GM21786 (cell line): Measurements from ENCODE around the gene ANTKMT.
"Not testable (repeated sequence)": the region's sequence is repeated elsewhere in the genome, so short reads cannot be mapped to it uniquely, and the experiment has no call there.

Source experiments
- ATAC-seq: cut with Tn5 transposase; IDR thresholded peaks from one replicate; pipeline ENCODE4 v1.9.1; 2021; ENCODE audit not compliant: unreplicated experiment

Gene ANTKMT

GRCh38 chr16:740459-740763 lies 19.5 kb downstream of the ANTKMT start:
- no peak for ATAC-seq

- peak; percentile 54 for ATAC-seq
These were observed 20.0 kb downstream of the ANTKMT start, which contains the start of gene CIAO3 for GRCh38 chr16:740764-741505. CIAO3 (minus strand) TSS chr16:740997; CDS start chr16:740985, 12 bp downstream.

- ATAC-seq, result no peak
These were observed 21.2 kb downstream of the ANTKMT start for GRCh38 chr16:741986-742629.

- ATAC-seq, result not testable (repeated sequence)
These were observed 21.9 kb downstream of the ANTKMT start for GRCh38 chr16:742894-743293.

GRCh38 chr16:743794-744500 lies 23.0 kb downstream of the ANTKMT start:
- ATAC-seq, result no peak

GRCh38 chr16:745739-746138 lies 24.8 kb downstream of the ANTKMT start:
- no peak for ATAC-seq

GRCh38 chr16:746637-747036 lies 25.7 kb downstream of the ANTKMT start:
- ATAC-seq, result no peak

- ATAC-seq, result no peak
These were observed 27.2 kb downstream of the ANTKMT start for GRCh38 chr16:747978-748746.

- ATAC-seq, result no peak
These were observed 28.1 kb downstream of the ANTKMT start for GRCh38 chr16:749010-749409.

- no peak for ATAC-seq
These were observed 29.5 kb downstream of the ANTKMT start for GRCh38 chr16:750485-750884.

GRCh38 chr16:751152-752006 lies 30.4 kb downstream of the ANTKMT start:
- ATAC-seq, result no peak

- no peak for ATAC-seq
These were observed 31.0 kb downstream of the ANTKMT start for GRCh38 chr16:752007-752312.

GRCh38 chr16:754121-754607 lies 33.2 kb downstream of the ANTKMT start:
- ATAC-seq, result not testable (repeated sequence)

- no peak for ATAC-seq
These were observed 33.7 kb downstream of the ANTKMT start for GRCh38 chr16:754656-755055.

GRCh38 chr16:756428-756827 lies 35.5 kb downstream of the ANTKMT start:
- ATAC-seq, result no peak

GRCh38 chr16:759110-759910 lies 38.4 kb downstream of the ANTKMT start:
- ATAC-seq, result no peak

GRCh38 chr16:760065-760464 lies 39.1 kb downstream of the ANTKMT start:
- ATAC-seq, result no peak

GRCh38 chr16:760545-761343 lies 39.8 kb downstream of the ANTKMT start, which contains the start of gene MSLN:
MSLN (plus strand) TSS chr16:760734; CDS start chr16:762681, 1,947 bp downstream.
- no peak for ATAC-seq
